GM23338 (cell line): Measurements from ENCODE around the gene LYSET. TPM values are rescaled to one million over a fixed set of nuclear protein-coding genes. Genes with fewer than 3 reads are reported as not detected.

ENCODE experiments used
- ATAC-seq: fragments of 200-7000 bp; cut with Tn5 transposase; 3 replicates; pipeline ENCODE4 v1.9.1; 2020
- DNase-seq: peaks from one replicate; pipeline ENCODE4 v3.0.0-alpha.2; 2015; ENCODE audit warnings: low spot score
- H2AFZ ChIP-seq: fragments of 200-600 bp; sonication (generic); 2 replicates; pipeline ENCODE4 v1.8.0; 2016; ENCODE audit warnings: antibody characterized with exemption, mild to moderate bottlenecking, moderate library complexity
- H3F3A ChIP-seq: fragments of 200-600 bp; sonication (generic); replicated peaks from 2 replicates; pipeline ENCODE4 v1.8.0; 2017; ENCODE audit warnings: antibody characterized with exemption, mixed run types, low read depth
- H3K27ac ChIP-seq: fragments of 200-600 bp; sonication (generic); 2 replicates; pipeline ENCODE4 v1.6.1; 2016; ENCODE audit warnings: low read depth
- H3K27me3 ChIP-seq: fragments of 200-600 bp; sonication (generic); 2 replicates; pipeline ENCODE4 v1.8.0; 2016; ENCODE audit warnings: mild to moderate bottlenecking, mixed run types, moderate library complexity; ENCODE audit not compliant: insufficient read depth
- H3K36me3 ChIP-seq: fragments of 200-600 bp; sonication (generic); 2 replicates; pipeline ENCODE4 v1.8.0; 2016; ENCODE audit warnings: mild to moderate bottlenecking; ENCODE audit not compliant: insufficient read depth
- H3K4me1 ChIP-seq: fragments of 200-600 bp; sonication (generic); 2 replicates; pipeline ENCODE4 v1.8.0; 2016; ENCODE audit warnings: mild to moderate bottlenecking, moderate library complexity; ENCODE audit not compliant: insufficient read depth
- H3K4me2 ChIP-seq: fragments of 200-600 bp; sonication (generic); 2 replicates; pipeline ENCODE4 v1.7.1; 2017; ENCODE audit warnings: mixed run types
- H3K4me3 ChIP-seq: fragments of 200-600 bp; sonication (generic); 2 replicates; pipeline ENCODE4 v1.6.1; 2016; ENCODE audit warnings: mixed run types
- H3K79me2 ChIP-seq: fragments of 200-600 bp; sonication (generic); replicated peaks from 2 replicates; pipeline ENCODE4 v1.8.0; 2017; ENCODE audit warnings: mild to moderate bottlenecking; ENCODE audit not compliant: insufficient read depth
- H3K9me2 ChIP-seq: fragments of 200-600 bp; sonication (generic); 2 replicates; pipeline ENCODE4 v1.8.0; 2017; ENCODE audit not compliant: insufficient read depth
- H4K20me1 ChIP-seq: fragments of 200-600 bp; sonication (generic); replicated peaks from 2 replicates; pipeline ENCODE4 v1.8.0; 2017; ENCODE audit warnings: mild to moderate bottlenecking; ENCODE audit not compliant: insufficient read depth
- H3K27ac Mint-ChIP-seq: 2 replicates; pipeline ENCODE4 v1.8.0; 2020; ENCODE audit warnings: inconsistent platforms, mild to moderate bottlenecking, moderate library complexity, mixed read lengths
- H3K27me3 Mint-ChIP-seq: 3 replicates; pipeline ENCODE4 v1.8.0; 2022; ENCODE audit warnings: low read depth, mild to moderate bottlenecking, moderate library complexity, mixed read lengths, inconsistent platforms; ENCODE audit not compliant: insufficient read depth, poor library complexity
- H3K36me3 Mint-ChIP-seq: 3 replicates; pipeline ENCODE4 v1.8.0; 2021; ENCODE audit warnings: low read depth, mild to moderate bottlenecking, inconsistent platforms, moderate library complexity, mixed read lengths
- H3K4me1 Mint-ChIP-seq: 3 replicates; pipeline ENCODE4 v1.8.0; 2020; ENCODE audit warnings: mild to moderate bottlenecking, inconsistent platforms, mixed read lengths
- H3K4me3 Mint-ChIP-seq: 3 replicates; pipeline ENCODE4 v1.8.0; 2021; ENCODE audit warnings: moderate library complexity, mild to moderate bottlenecking, inconsistent platforms, mixed read lengths
- H3K9me3 Mint-ChIP-seq: 3 replicates; pipeline ENCODE4 v1.8.0; 2020; ENCODE audit warnings: moderate library complexity, mild to moderate bottlenecking, inconsistent platforms, mixed read lengths
- CREB1 ChIP-seq: fragments of 250-450 bp; sonication (Bioruptor Pico); IDR thresholded peaks from 2 replicates; pipeline ENCODE4 v1.5.0; 2020; ENCODE audit warnings: low read depth, mild to moderate bottlenecking, moderate library complexity
- CTCF ChIP-seq, 2 experiments: fragments of 200-600 bp in 1 of 2; sonication (generic) in 1 of 2; conservative IDR thresholded peaks; 2 replicates each; pipeline versions ENCODE4 v1.5.1 to v1.6.1; 2016 to 2017; ENCODE audit warnings: antibody characterized with exemption in 2 of 2, low read depth in 2 of 2, mild to moderate bottlenecking in 2 of 2, moderate library complexity in 1 of 2
- ETS1 ChIP-seq: IDR thresholded peaks from 2 replicates; pipeline ENCODE4 v1.6.1; 2016; ENCODE audit warnings: antibody characterized with exemption
- EZH2 ChIP-seq: fragments of 200-600 bp; sonication (generic); IDR thresholded peaks from one replicate; pipeline ENCODE4 v1.8.0; 2017; ENCODE audit warnings: antibody characterized with exemption, mild to moderate bottlenecking, low read depth; ENCODE audit not compliant: unreplicated experiment
- EZH2phosphoT487 ChIP-seq: fragments of 200-600 bp; sonication (generic); IDR thresholded peaks from one replicate; pipeline ENCODE4 v1.8.1; 2018; ENCODE audit warnings: antibody characterized with exemption; ENCODE audit not compliant: unreplicated experiment
- JUNB ChIP-seq: IDR thresholded peaks from one replicate; pipeline ENCODE4 v1.6.1; 2016; ENCODE audit warnings: antibody characterized with exemption; ENCODE audit not compliant: unreplicated experiment
- NANOG ChIP-seq: IDR thresholded peaks from 2 replicates; pipeline ENCODE4 v1.6.1; 2016; ENCODE audit warnings: antibody characterized with exemption, borderline replicate concordance
- POLR2AphosphoS5 ChIP-seq: IDR thresholded peaks from 2 replicates; pipeline ENCODE4 v1.6.1; 2016; ENCODE audit warnings: antibody characterized with exemption, low read depth
- REST ChIP-seq: IDR thresholded peaks from one replicate; pipeline ENCODE4 v1.6.1; 2018; ENCODE audit warnings: antibody characterized with exemption; ENCODE audit not compliant: unreplicated experiment
- STAT1 ChIP-seq: IDR thresholded peaks from one replicate; pipeline ENCODE4 v1.6.1; 2016; ENCODE audit warnings: antibody characterized with exemption; ENCODE audit not compliant: unreplicated experiment
- ZNF114 ChIP-seq: fragments of 250-450 bp; sonication (Bioruptor Pico); IDR thresholded peaks from 2 replicates; pipeline ENCODE4 v1.5.0; 2020; ENCODE audit warnings: mild to moderate bottlenecking, moderate library complexity
- ZNF331 ChIP-seq: fragments of 250-450 bp; sonication (Bioruptor Pico); IDR thresholded peaks from 2 replicates; pipeline ENCODE4 v1.5.0; 2020; ENCODE audit warnings: low read depth, mild to moderate bottlenecking, moderate library complexity
- polyA plus RNA-seq: library from polyadenylated mRNA; unstranded; fragments of >200 nt; fragmentation: Nextera tagmentation; extraction: Ambion mirVana; gene quantifications from 2 replicates; pipeline ENCODE4 v1.2.1, GENCODE V29; 2016
- total RNA-seq: library from RNA; depleted of rRNA; stranded (reverse); fragments of >200 nt; shearing (Covaris generic); gene quantifications from 2 replicates; pipeline ENCODE4 v1.2.3, GENCODE V29; 2014
- TF ChIP-seq, protein P1 (sequence below): fragments of 250-450 bp; sonication (Bioruptor Pico); IDR thresholded peaks from 2 replicates; pipeline ENCODE4 v1.5.0; 2020; ENCODE audit warnings: mild to moderate bottlenecking, moderate library complexity

The LYSET gene
- total and polyA plus RNA-seq, 2 experiments from 2014 or later, result 14.2 to 34.0 TPM

DNA sequence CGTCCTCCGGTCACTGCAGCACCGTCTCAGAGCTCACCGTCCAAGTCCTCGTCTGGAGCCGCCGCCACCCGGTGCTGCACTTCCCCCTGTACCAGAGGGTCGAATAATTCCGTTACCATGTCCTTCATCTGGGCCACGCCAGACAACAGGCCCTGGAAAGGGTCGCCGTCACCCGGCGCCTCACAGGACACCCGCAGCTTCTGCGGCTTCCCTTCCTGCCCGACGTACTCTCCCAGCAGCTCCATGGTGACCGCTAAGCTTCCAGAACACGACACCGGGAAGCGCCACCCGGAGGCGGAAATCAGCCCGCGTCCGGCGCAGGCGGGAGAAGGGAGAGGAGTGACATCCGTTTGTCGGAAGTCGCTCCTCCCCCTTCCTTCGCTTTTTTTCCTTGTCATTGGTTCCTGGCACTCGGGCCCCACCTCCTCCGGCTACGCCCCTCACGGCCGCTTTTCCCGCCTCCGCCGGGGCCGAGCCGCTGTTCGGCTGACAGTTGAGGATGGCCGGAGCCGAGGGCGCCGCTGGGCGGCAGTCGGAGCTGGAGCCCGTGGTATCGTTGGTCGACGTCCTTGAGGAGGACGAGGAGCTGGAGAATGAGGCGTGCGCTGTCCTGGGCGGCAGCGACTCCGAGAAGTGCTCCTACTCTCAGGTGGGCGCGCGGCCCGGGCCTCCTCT is 21.8 kb downstream of the LYSET start, which contains the start of the genes GON7 and UBR7:
Gene GON7 (minus strand): TSS at position 273 of the 675 bp plus-strand sequence. CDS start 28 bp downstream, at position 245.
Gene UBR7 (plus strand): TSS at position 464 of the 675 bp plus-strand sequence. CDS start 36 bp downstream, at position 500.
- Histone ChIP-seq H3K4me3 (peak within 1 kb of the TSS; percentile 76), H3K27me3 (no peaks in the 10 kb centered on the region), H3K36me3 (no peaks in the 10 kb centered on the region; the same call in 1 of the 2 replicates), H4K20me1 (no peaks in the 10 kb centered on the region; the same call in 1 of the 2 replicates), H3K9me2 (no peaks in the 10 kb centered on the region), H3K4me1 (peaks cover 3% of the 10 kb centered on the region; the same call in 1 of the 2 replicates), H3K27ac (peak within 1 kb of the TSS; percentile 50), H3F3A (no peaks in the 10 kb centered on the region; the same call in 1 of the 2 replicates), H3K4me2 (peak within 1 kb of the TSS; percentile 90), H3K79me2 (peaks cover 29% of the 10 kb centered on the region), H2AFZ (peak within 1 kb of the TSS; percentile 88)
- peak within 1 kb of the TSS; percentile 77 for H3K4me3 Mint-ChIP-seq
- ATAC-seq (peak; percentile 90), DNase-seq (peak; percentile 99)
- peak within 1 kb of the TSS; percentile 97 for H3K27ac Mint-ChIP-seq
- no peak for TF ChIP-seq ZNF114 (CRISPR knock-in tag)
- TF ChIP-seq POLR2AphosphoS5, result peak; percentile 90
- TF ChIP-seq EZH2, result no peak
- 0 out of 2 replicates have a peak, but pooled peaks have one; percentile 67 for TF ChIP-seq ETS1
- TF ChIP-seq CTCF (conservative IDR thresholded peaks at IDR 0.05; ENCODE audit: low read depth in 2 of 2), result peak in 1 of 2 experiments; percentile 39; a peak in 2 of 4 replicates
- peak; percentile 84 for TF ChIP-seq CREB1
- no peak for TF ChIP-seq ZNF331 (CRISPR knock-in tag)
- TF ChIP-seq EZH2phosphoT487, result no peak
- TF ChIP-seq JUNB, result no peak
- TF ChIP-seq STAT1, result no peak
- TF ChIP-seq, protein P1, sequence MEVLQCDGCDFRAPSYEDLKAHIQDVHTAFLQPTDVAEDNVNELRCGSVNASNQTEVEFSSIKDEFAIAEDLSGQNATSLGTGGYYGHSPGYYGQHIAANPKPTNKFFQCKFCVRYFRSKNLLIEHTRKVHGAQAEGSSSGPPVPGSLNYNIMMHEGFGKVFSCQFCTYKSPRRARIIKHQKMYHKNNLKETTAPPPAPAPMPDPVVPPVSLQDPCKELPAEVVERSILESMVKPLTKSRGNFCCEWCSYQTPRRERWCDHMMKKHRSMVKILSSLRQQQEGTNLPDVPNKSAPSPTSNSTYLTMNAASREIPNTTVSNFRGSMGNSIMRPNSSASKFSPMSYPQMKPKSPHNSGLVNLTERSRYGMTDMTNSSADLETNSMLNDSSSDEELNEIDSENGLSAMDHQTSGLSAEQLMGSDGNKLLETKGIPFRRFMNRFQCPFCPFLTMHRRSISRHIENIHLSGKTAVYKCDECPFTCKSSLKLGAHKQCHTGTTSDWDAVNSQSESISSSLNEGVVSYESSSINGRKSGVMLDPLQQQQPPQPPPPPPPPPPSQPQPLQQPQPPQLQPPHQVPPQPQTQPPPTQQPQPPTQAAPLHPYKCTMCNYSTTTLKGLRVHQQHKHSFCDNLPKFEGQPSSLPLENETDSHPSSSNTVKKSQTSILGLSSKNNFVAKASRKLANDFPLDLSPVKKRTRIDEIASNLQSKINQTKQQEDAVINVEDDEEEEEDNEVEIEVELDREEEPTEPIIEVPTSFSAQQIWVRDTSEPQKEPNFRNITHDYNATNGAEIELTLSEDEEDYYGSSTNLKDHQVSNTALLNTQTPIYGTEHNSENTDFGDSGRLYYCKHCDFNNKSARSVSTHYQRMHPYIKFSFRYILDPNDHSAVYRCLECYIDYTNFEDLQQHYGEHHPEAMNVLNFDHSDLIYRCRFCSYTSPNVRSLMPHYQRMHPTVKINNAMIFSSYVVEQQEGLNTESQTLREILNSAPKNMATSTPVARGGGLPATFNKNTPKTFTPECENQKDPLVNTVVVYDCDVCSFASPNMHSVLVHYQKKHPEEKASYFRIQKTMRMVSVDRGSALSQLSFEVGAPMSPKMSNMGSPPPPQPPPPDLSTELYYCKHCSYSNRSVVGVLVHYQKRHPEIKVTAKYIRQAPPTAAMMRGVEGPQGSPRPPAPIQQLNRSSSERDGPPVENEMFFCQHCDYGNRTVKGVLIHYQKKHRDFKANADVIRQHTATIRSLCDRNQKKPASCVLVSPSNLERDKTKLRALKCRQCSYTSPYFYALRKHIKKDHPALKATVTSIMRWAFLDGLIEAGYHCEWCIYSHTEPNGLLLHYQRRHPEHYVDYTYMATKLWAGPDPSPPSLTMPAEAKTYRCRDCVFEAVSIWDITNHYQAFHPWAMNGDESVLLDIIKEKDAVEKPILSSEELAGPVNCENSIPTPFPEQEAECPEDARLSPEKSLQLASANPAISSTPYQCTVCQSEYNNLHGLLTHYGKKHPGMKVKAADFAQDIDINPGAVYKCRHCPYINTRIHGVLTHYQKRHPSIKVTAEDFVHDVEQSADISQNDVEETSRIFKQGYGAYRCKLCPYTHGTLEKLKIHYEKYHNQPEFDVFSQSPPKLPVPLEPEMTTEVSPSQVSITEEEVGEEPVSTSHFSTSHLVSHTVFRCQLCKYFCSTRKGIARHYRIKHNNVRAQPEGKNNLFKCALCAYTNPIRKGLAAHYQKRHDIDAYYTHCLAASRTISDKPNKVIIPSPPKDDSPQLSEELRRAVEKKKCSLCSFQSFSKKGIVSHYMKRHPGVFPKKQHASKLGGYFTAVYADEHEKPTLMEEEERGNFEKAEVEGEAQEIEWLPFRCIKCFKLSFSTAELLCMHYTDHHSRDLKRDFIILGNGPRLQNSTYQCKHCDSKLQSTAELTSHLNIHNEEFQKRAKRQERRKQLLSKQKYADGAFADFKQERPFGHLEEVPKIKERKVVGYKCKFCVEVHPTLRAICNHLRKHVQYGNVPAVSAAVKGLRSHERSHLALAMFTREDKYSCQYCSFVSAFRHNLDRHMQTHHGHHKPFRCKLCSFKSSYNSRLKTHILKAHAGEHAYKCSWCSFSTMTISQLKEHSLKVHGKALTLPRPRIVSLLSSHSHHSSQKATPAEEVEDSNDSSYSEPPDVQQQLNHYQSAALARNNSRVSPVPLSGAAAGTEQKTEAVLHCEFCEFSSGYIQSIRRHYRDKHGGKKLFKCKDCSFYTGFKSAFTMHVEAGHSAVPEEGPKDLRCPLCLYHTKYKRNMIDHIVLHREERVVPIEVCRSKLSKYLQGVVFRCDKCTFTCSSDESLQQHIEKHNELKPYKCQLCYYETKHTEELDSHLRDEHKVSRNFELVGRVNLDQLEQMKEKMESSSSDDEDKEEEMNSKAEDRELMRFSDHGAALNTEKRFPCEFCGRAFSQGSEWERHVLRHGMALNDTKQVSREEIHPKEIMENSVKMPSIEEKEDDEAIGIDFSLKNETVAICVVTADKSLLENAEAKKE (CRISPR knock-in tag), result no peak
- no peak for TF ChIP-seq NANOG
- TF ChIP-seq REST, result no peak
- H3K9me3 Mint-ChIP-seq, result 0 out of 3 replicates have a peak, but pooled peaks cover 2% of the 10 kb centered on the region
- peaks cover 10% of the 10 kb centered on the region; the same call in 2 of the 3 replicates for H3K36me3 Mint-ChIP-seq
- peaks cover 7% of the 10 kb centered on the region; the same call in 2 of the 3 replicates for H3K4me1 Mint-ChIP-seq
- peaks cover 5% of the 10 kb centered on the region for H3K27me3 Mint-ChIP-seq
